ENCODE measurements around the gene MIA3. TPM values are rescaled to one million over a fixed set of nuclear protein-coding genes. Genes with fewer than 3 reads are reported as not detected.

MIA3 gene
- total RNA-seq, 2 donors from 2014 or later, result 64.3 to 74.9 TPM

- Histone ChIP-seq H3K4me1 (replicated peaks) (peaks cover 8% of the 10 kb centered on the region), H3K36me3 (no peaks in the 10 kb centered on the region), H3K9me3 (no peaks in the 10 kb centered on the region), H3K4me3 (no peak overlapping the region), H3K27ac (no peak overlapping the region), H3K27me3 (replicated peaks; ENCODE audit: insufficient read depth) (no peaks in the 10 kb centered on the region)
- DNase-seq (ENCODE audit: low spot score), result no peak
- intact Hi-C loops (cut with DNase I), result no loop called here
- TF ChIP-seq CTCF (IDR thresholded peaks at IDR 0.05) (no peak), POLR2AphosphoS5 (IDR thresholded peaks at IDR 0.05) (no peak), POLR2A (IDR thresholded peaks at IDR 0.05) (no peak)
- 89% methylated on average over 2 of the region's 2 CpGs for WGBS
Measured at GRCh38 chr1:222620566-222620965, 2.7 kb downstream of the MIA3 start.

GRCh38 chr1:222622765-222623164 lies 4.9 kb downstream of the MIA3 start:
- intact Hi-C loops (cut with DNase I), result no loop called here
- H3K4me3 ChIP-seq, result no peak overlapping the region
- H3K27me3 ChIP-seq (replicated peaks; ENCODE audit: insufficient read depth), result no peaks in the 10 kb centered on the region
- 41% methylated on average over 5 of the region's 5 CpGs for WGBS
- no peaks in the 10 kb centered on the region for H3K9me3 ChIP-seq
- DNase-seq (ENCODE audit: low spot score), result peak; percentile 62
- peak overlapping the region; percentile 1 to 33 for H3K27ac ChIP-seq
- no peaks in the 10 kb centered on the region for H3K36me3 ChIP-seq
- TF ChIP-seq CTCF (IDR thresholded peaks at IDR 0.05) (no peak), POLR2AphosphoS5 (IDR thresholded peaks at IDR 0.05) (peak; percentile 91), POLR2A (IDR thresholded peaks at IDR 0.05) (no peak)
- H3K4me1 ChIP-seq (replicated peaks), result peaks cover 8% of the 10 kb centered on the region

GRCh38 chr1:222623458-222623857 lies 5.6 kb downstream of the MIA3 start:
- Histone ChIP-seq H3K27me3 (replicated peaks; ENCODE audit: insufficient read depth) (no peaks in the 10 kb centered on the region), H3K9me3 (no peaks in the 10 kb centered on the region), H3K4me3 (no peak overlapping the region), H3K4me1 (replicated peaks) (peaks cover 8% of the 10 kb centered on the region), H3K36me3 (no peaks in the 10 kb centered on the region), H3K27ac (no peak overlapping the region)
- TF ChIP-seq CTCF (IDR thresholded peaks at IDR 0.05), result no peak
- no peak for TF ChIP-seq POLR2A (IDR thresholded peaks at IDR 0.05)
- TF ChIP-seq POLR2AphosphoS5 (IDR thresholded peaks at IDR 0.05), result no peak
- no peak for DNase-seq (ENCODE audit: low spot score)
- intact Hi-C loops (cut with DNase I), result no loop called here

GRCh38 chr1:222624214-222624613 lies 6.3 kb downstream of the MIA3 start:
- no peak for TF ChIP-seq CTCF (IDR thresholded peaks at IDR 0.05)
- TF ChIP-seq POLR2AphosphoS5 (IDR thresholded peaks at IDR 0.05), result no peak
- Histone ChIP-seq H3K4me3 (no peak overlapping the region), H3K27ac (no peak overlapping the region), H3K36me3 (no peaks in the 10 kb centered on the region), H3K9me3 (no peaks in the 10 kb centered on the region), H3K27me3 (replicated peaks; ENCODE audit: insufficient read depth) (no peaks in the 10 kb centered on the region), H3K4me1 (replicated peaks) (peaks cover 8% of the 10 kb centered on the region)
- 94% methylated on average over 7 of the region's 7 CpGs for WGBS
- intact Hi-C loops (cut with DNase I), result no loop called here
- DNase-seq (ENCODE audit: low spot score), result no peak

- no peaks in the 10 kb centered on the region for H3K9me3 ChIP-seq
- no peak for DNase-seq (ENCODE audit: low spot score)
- no peak overlapping the region for H3K4me3 ChIP-seq
- peaks cover 8% of the 10 kb centered on the region for H3K4me1 ChIP-seq (replicated peaks)
- intact Hi-C loops (cut with DNase I), result no loop called here
- H3K27me3 ChIP-seq (replicated peaks; ENCODE audit: insufficient read depth), result no peaks in the 10 kb centered on the region
- no peak overlapping the region for H3K27ac ChIP-seq
- WGBS, result 72% methylated on average over 6 of the region's 6 CpGs
- H3K36me3 ChIP-seq, result no peaks in the 10 kb centered on the region
- no peak for TF ChIP-seq POLR2AphosphoS5 (IDR thresholded peaks at IDR 0.05)
- TF ChIP-seq CTCF (IDR thresholded peaks at IDR 0.05), result no peak
- TF ChIP-seq POLR2A (IDR thresholded peaks at IDR 0.05), result no peak
Measured at GRCh38 chr1:222627232-222627631, 9.3 kb downstream of the MIA3 start.

Measured in prostate gland (tissue), 2 donors.